ENCODE results near the gene NWD2.

Gene NWD2

GRCh38 chr4:37223732-37224131 is 20.8 kb upstream of the NWD2 start:
- no peaks in the 10 kb centered on the region for H3K36me3 ChIP-seq (ENCODE audit: insufficient read depth, low read length)
- no peak for TF ChIP-seq EZH2phosphoT487 (IDR thresholded peaks at IDR 0.05; ENCODE audit: borderline replicate concordance)
- TF ChIP-seq, protein P1, sequence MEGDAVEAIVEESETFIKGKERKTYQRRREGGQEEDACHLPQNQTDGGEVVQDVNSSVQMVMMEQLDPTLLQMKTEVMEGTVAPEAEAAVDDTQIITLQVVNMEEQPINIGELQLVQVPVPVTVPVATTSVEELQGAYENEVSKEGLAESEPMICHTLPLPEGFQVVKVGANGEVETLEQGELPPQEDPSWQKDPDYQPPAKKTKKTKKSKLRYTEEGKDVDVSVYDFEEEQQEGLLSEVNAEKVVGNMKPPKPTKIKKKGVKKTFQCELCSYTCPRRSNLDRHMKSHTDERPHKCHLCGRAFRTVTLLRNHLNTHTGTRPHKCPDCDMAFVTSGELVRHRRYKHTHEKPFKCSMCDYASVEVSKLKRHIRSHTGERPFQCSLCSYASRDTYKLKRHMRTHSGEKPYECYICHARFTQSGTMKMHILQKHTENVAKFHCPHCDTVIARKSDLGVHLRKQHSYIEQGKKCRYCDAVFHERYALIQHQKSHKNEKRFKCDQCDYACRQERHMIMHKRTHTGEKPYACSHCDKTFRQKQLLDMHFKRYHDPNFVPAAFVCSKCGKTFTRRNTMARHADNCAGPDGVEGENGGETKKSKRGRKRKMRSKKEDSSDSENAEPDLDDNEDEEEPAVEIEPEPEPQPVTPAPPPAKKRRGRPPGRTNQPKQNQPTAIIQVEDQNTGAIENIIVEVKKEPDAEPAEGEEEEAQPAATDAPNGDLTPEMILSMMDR (conservative IDR thresholded peaks at IDR 0.05; ENCODE audit: low read length): no peak
- H3K9me2 ChIP-seq (replicated peaks; ENCODE audit: low read depth, low read length): no peaks in the 10 kb centered on the region
- H3K4me1 ChIP-seq (ENCODE audit: insufficient read depth, low read length, poor library complexity, severe bottlenecking): no peaks in the 10 kb centered on the region
- H3K27me3 ChIP-seq (ENCODE audit: insufficient read depth, low read length, poor library complexity, severe bottlenecking): no peaks in the 10 kb centered on the region
- no peaks in the 10 kb centered on the region for H4K20me1 ChIP-seq (ENCODE audit: insufficient read depth, low read length, poor library complexity, severe bottlenecking)
- no peak overlapping the region for H3K9ac ChIP-seq (ENCODE audit: low read depth, low read length, poor library complexity, severe bottlenecking)
- H3K79me2 ChIP-seq (ENCODE audit: insufficient read depth, low read length): no peaks in the 10 kb centered on the region
- H2AFZ ChIP-seq (ENCODE audit: low read length): no peak overlapping the region
- H3F3A ChIP-seq (ENCODE audit: low read depth): no peaks in the 10 kb centered on the region
- no peak overlapping the region for H3K4me3 ChIP-seq (ENCODE audit: low read length, poor library complexity, severe bottlenecking)
- no peaks in the 10 kb centered on the region for H3K9me3 ChIP-seq (ENCODE audit: insufficient read depth, low read depth, low read length)
- no peak overlapping the region for H3K4me2 ChIP-seq (ENCODE audit: low read depth, low read length, poor library complexity, severe bottlenecking)

- H3K36me3 ChIP-seq (ENCODE audit: insufficient read depth, low read length): no peaks in the 10 kb centered on the region
- no peaks in the 10 kb centered on the region for H3K9me2 ChIP-seq (replicated peaks; ENCODE audit: low read depth, low read length)
- H3K27me3 ChIP-seq (ENCODE audit: insufficient read depth, low read length, poor library complexity, severe bottlenecking): no peaks in the 10 kb centered on the region
- H4K20me1 ChIP-seq (ENCODE audit: insufficient read depth, low read length, poor library complexity, severe bottlenecking): no peaks in the 10 kb centered on the region
- no peaks in the 10 kb centered on the region for H3F3A ChIP-seq (ENCODE audit: low read depth)
- H3K4me3 ChIP-seq (ENCODE audit: low read length, poor library complexity, severe bottlenecking): no peak overlapping the region
- TF ChIP-seq, protein P1 (conservative IDR thresholded peaks at IDR 0.05; ENCODE audit: low read length): no peak
- TF ChIP-seq EZH2phosphoT487 (IDR thresholded peaks at IDR 0.05; ENCODE audit: borderline replicate concordance): no peak
- H2AFZ ChIP-seq (ENCODE audit: low read length): no peak overlapping the region
- H3K4me2 ChIP-seq (ENCODE audit: low read depth, low read length, poor library complexity, severe bottlenecking): no peak overlapping the region
- no peaks in the 10 kb centered on the region for H3K9me3 ChIP-seq (ENCODE audit: insufficient read depth, low read depth, low read length)
- H3K9ac ChIP-seq (ENCODE audit: low read depth, low read length, poor library complexity, severe bottlenecking): no peak overlapping the region
- H3K79me2 ChIP-seq (ENCODE audit: insufficient read depth, low read length): no peaks in the 10 kb centered on the region
- H3K4me1 ChIP-seq (ENCODE audit: insufficient read depth, low read length, poor library complexity, severe bottlenecking): no peaks in the 10 kb centered on the region
Observed at GRCh38 chr4:37224854-37225253, 19.7 kb upstream of the NWD2 start.

DNA sequence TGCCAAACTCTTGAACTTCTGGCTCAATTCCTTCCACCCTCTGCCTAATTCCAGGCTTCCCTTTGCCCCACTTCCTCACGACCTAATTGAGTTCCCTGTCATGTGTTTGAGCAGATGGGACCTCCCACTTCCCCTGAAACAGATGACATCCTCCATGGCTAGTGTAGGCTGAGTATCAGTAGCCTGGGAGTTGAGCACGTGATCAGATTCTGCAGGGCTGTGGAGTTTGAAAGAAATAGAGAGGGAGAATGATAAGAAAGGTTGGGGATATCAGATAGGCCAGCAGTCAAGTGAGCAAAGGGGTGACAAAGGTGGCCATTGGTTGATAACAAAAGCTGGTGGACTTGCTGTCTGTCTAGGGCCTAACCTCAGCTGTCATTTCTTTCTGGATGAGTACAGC is 18.8 kb upstream of the NWD2 start:
- H3K4me2 ChIP-seq (ENCODE audit: low read depth, low read length, poor library complexity, severe bottlenecking): no peak overlapping the region
- no peaks in the 10 kb centered on the region for H3K27me3 ChIP-seq (ENCODE audit: insufficient read depth, low read length, poor library complexity, severe bottlenecking)
- no peak overlapping the region for H3K4me3 ChIP-seq (ENCODE audit: low read length, poor library complexity, severe bottlenecking)
- H3K9me2 ChIP-seq (replicated peaks; ENCODE audit: low read depth, low read length): no peaks in the 10 kb centered on the region
- H4K20me1 ChIP-seq (ENCODE audit: insufficient read depth, low read length, poor library complexity, severe bottlenecking): no peaks in the 10 kb centered on the region
- H3K4me1 ChIP-seq (ENCODE audit: insufficient read depth, low read length, poor library complexity, severe bottlenecking): no peaks in the 10 kb centered on the region
- H3K9ac ChIP-seq (ENCODE audit: low read depth, low read length, poor library complexity, severe bottlenecking): no peak overlapping the region
- H3K36me3 ChIP-seq (ENCODE audit: insufficient read depth, low read length): no peaks in the 10 kb centered on the region
- TF ChIP-seq EZH2phosphoT487 (IDR thresholded peaks at IDR 0.05; ENCODE audit: borderline replicate concordance): no peak
- TF ChIP-seq, protein P1 (conservative IDR thresholded peaks at IDR 0.05; ENCODE audit: low read length): no peak
- no peaks in the 10 kb centered on the region for H3F3A ChIP-seq (ENCODE audit: low read depth)
- H3K9me3 ChIP-seq (ENCODE audit: insufficient read depth, low read depth, low read length): no peaks in the 10 kb centered on the region
- no peak overlapping the region for H2AFZ ChIP-seq (ENCODE audit: low read length)
- no peaks in the 10 kb centered on the region for H3K79me2 ChIP-seq (ENCODE audit: insufficient read depth, low read length)
